ENCODE data around the gene LRIG1.
"Not testable (repeated sequence)": the region's sequence is repeated elsewhere in the genome, so short reads cannot be mapped to it uniquely, and the experiment has no call there.

Gene LRIG1

GRCh38 chr3:66423791-66424190 is 77.0 kb downstream of the LRIG1 start:
- H3K9me3 Mint-ChIP-seq (ENCODE audit: low read depth), result peaks cover 11% of the 10 kb centered on the region
- H3K27me3 Mint-ChIP-seq, result no peaks in the 10 kb centered on the region
- H3K27ac Mint-ChIP-seq, result no peak overlapping the region
- no peak overlapping the region for H3K4me3 Mint-ChIP-seq
- H3K36me3 Mint-ChIP-seq, result peaks cover 18% of the 10 kb centered on the region
- peaks cover 4% of the 10 kb centered on the region for H3K4me1 Mint-ChIP-seq (ENCODE audit: low read depth)

- Mint-ChIP-seq H3K36me3 (peaks cover 18% of the 10 kb centered on the region), H3K9me3 (ENCODE audit: low read depth) (peaks cover 11% of the 10 kb centered on the region)
- not testable (repeated sequence) for H3K27ac Mint-ChIP-seq; H3K4me3 Mint-ChIP-seq; H3K27me3 Mint-ChIP-seq; H3K4me1 Mint-ChIP-seq (ENCODE audit: low read depth)
Observed at GRCh38 chr3:66421893-66422292, 78.9 kb downstream of the LRIG1 start.

GRCh38 chr3:66421144-66421543 is 79.7 kb downstream of the LRIG1 start:
- H3K4me1 Mint-ChIP-seq (ENCODE audit: low read depth); H3K27ac Mint-ChIP-seq; H3K27me3 Mint-ChIP-seq; H3K4me3 Mint-ChIP-seq: not testable (repeated sequence)
- Mint-ChIP-seq H3K36me3 (peaks cover 18% of the 10 kb centered on the region), H3K9me3 (ENCODE audit: low read depth) (peaks cover 11% of the 10 kb centered on the region)

GRCh38 chr3:66419036-66419435 is 81.8 kb downstream of the LRIG1 start:
- Mint-ChIP-seq H3K4me1 (ENCODE audit: low read depth) (no peaks in the 10 kb centered on the region), H3K36me3 (peaks cover 14% of the 10 kb centered on the region), H3K4me3 (no peak overlapping the region), H3K27me3 (no peaks in the 10 kb centered on the region), H3K9me3 (ENCODE audit: low read depth) (peaks cover 11% of the 10 kb centered on the region), H3K27ac (no peak overlapping the region)

- Mint-ChIP-seq H3K4me1 (ENCODE audit: low read depth) (no peaks in the 10 kb centered on the region), H3K9me3 (ENCODE audit: low read depth) (peaks cover 11% of the 10 kb centered on the region), H3K27ac (no peak overlapping the region), H3K4me3 (no peak overlapping the region), H3K36me3 (peaks cover 12% of the 10 kb centered on the region), H3K27me3 (no peaks in the 10 kb centered on the region)
Observed at GRCh38 chr3:66418475-66418931, 82.3 kb downstream of the LRIG1 start.

- Mint-ChIP-seq H3K27me3 (no peaks in the 10 kb centered on the region), H3K36me3 (peaks cover 8% of the 10 kb centered on the region), H3K4me1 (ENCODE audit: low read depth) (no peaks in the 10 kb centered on the region), H3K4me3 (no peak overlapping the region), H3K9me3 (ENCODE audit: low read depth) (peaks cover 7% of the 10 kb centered on the region), H3K27ac (no peak overlapping the region)
Observed at GRCh38 chr3:66416556-66417304, 84.1 kb downstream of the LRIG1 start.

GRCh38 chr3:66415867-66416428 is 84.9 kb downstream of the LRIG1 start:
- Mint-ChIP-seq H3K36me3 (peaks cover 8% of the 10 kb centered on the region), H3K9me3 (ENCODE audit: low read depth) (peaks cover 7% of the 10 kb centered on the region), H3K27me3 (no peaks in the 10 kb centered on the region), H3K27ac (no peak overlapping the region), H3K4me1 (ENCODE audit: low read depth) (peaks cover 2% of the 10 kb centered on the region), H3K4me3 (no peak overlapping the region)

- Mint-ChIP-seq H3K27me3 (no peaks in the 10 kb centered on the region), H3K36me3 (no peaks in the 10 kb centered on the region), H3K4me1 (ENCODE audit: low read depth) (peaks cover 2% of the 10 kb centered on the region), H3K27ac (no peak overlapping the region), H3K9me3 (ENCODE audit: low read depth) (no peaks in the 10 kb centered on the region), H3K4me3 (no peak overlapping the region)
Observed at GRCh38 chr3:66414846-66415245, 86.0 kb downstream of the LRIG1 start.

GRCh38 chr3:66413151-66413751 is 87.6 kb downstream of the LRIG1 start:
- no peaks in the 10 kb centered on the region for H3K36me3 Mint-ChIP-seq
- H3K27ac Mint-ChIP-seq, result no peak overlapping the region
- H3K27me3 Mint-ChIP-seq, result no peaks in the 10 kb centered on the region

GRCh38 chr3:66411961-66412887 is 88.6 kb downstream of the LRIG1 start:
- Mint-ChIP-seq H3K4me3 (no peak overlapping the region), H3K36me3 (no peaks in the 10 kb centered on the region), H3K4me1 (ENCODE audit: low read depth) (peaks cover 2% of the 10 kb centered on the region), H3K27me3 (no peaks in the 10 kb centered on the region), H3K9me3 (ENCODE audit: low read depth) (no peaks in the 10 kb centered on the region), H3K27ac (no peak overlapping the region)

More at GRCh38 chr3:66413151-66413751, 87.6 kb downstream of the LRIG1 start:
- H3K4me1 Mint-ChIP-seq (ENCODE audit: low read depth), result peaks cover 2% of the 10 kb centered on the region
- no peaks in the 10 kb centered on the region for H3K9me3 Mint-ChIP-seq (ENCODE audit: low read depth)
- H3K4me3 Mint-ChIP-seq, result no peak overlapping the region

GRCh38 chr3:66411474-66411873 is 89.3 kb downstream of the LRIG1 start:
- H3K4me3 Mint-ChIP-seq, result no peak overlapping the region
- no peak overlapping the region for H3K27ac Mint-ChIP-seq
- no peaks in the 10 kb centered on the region for H3K27me3 Mint-ChIP-seq
- H3K4me1 Mint-ChIP-seq (ENCODE audit: low read depth), result peaks cover 2% of the 10 kb centered on the region
- no peaks in the 10 kb centered on the region for H3K36me3 Mint-ChIP-seq
- H3K9me3 Mint-ChIP-seq (ENCODE audit: low read depth), result no peaks in the 10 kb centered on the region

GRCh38 chr3:66410976-66411375 is 89.8 kb downstream of the LRIG1 start:
- Mint-ChIP-seq H3K9me3 (ENCODE audit: low read depth) (no peaks in the 10 kb centered on the region), H3K27me3 (no peaks in the 10 kb centered on the region), H3K4me3 (no peak overlapping the region), H3K27ac (no peak overlapping the region), H3K4me1 (ENCODE audit: low read depth) (peaks cover 2% of the 10 kb centered on the region), H3K36me3 (no peaks in the 10 kb centered on the region)

GRCh38 chr3:66409771-66410754 is 90.8 kb downstream of the LRIG1 start:
- H3K27ac Mint-ChIP-seq, result no peak overlapping the region
- H3K36me3 Mint-ChIP-seq, result no peaks in the 10 kb centered on the region
- no peak overlapping the region for H3K4me3 Mint-ChIP-seq
- H3K9me3 Mint-ChIP-seq (ENCODE audit: low read depth), result no peaks in the 10 kb centered on the region
- peaks cover 2% of the 10 kb centered on the region for H3K4me1 Mint-ChIP-seq (ENCODE audit: low read depth)
- H3K27me3 Mint-ChIP-seq, result no peaks in the 10 kb centered on the region

All from activated naive CD8-positive, alpha-beta T cell (primary cell).